HuH-7.5 (cell line): ENCODE results near the gene TBCB.
"Not testable (repeated sequence)": the region's sequence is repeated elsewhere in the genome, so short reads cannot be mapped to it uniquely, and the experiment has no call there.

Experiments used
- DNase-seq: peaks from one replicate; pipeline ENCODE4 v3.0.0; 2011; ENCODE audit warnings: low spot score

Gene TBCB

GRCh38 chr19:36101550-36102327 is 13.5 kb upstream of the TBCB start:
- DNase-seq = no peak

- no peak for DNase-seq
Measured at GRCh38 chr19:36103040-36103626, 12.1 kb upstream of the TBCB start.

GRCh38 chr19:36103842-36104552 is 11.3 kb upstream of the TBCB start:
- DNase-seq = no peak

DNA sequence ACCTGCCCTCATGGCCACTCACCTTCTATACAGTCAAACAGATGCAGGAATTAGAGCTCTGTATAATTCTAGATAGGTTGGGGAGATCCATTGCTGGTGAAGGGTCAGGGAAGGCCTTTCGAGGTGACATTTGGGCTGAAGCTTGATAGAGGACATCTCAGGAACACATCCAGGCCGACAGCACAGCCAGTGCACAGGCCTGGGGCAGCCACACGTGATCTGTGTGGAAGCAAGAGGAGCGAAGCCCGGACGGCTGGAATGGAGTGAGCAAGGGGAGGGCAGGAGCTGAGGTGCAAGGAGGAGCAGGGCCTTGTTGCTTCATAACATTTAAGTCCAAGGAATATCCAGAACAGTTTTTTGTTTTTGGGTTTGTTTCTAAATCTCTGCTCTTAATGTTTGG is 8.8 kb upstream of the TBCB start:
- no peak for DNase-seq

DNA sequence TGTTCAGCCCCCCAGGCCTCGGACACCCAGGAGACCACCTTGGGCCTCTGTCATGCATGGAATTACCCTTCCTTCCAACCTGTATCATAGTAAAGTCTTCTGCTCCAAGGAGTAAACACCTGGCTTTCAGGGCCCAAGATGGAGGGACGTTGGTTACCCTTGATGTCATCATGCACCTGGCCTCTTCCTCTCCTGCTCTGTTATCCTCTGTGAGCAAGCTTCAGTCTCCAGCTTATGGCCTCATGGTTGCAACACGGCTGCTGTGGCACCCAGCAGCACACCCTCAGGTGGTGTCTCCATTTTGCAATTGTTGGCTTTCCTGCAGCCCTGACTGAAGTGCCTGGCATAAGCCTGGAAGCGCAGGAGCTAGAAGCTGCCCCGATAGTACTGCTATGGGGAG is 8.3 kb upstream of the TBCB start:
- DNase-seq = no peak

DNA sequence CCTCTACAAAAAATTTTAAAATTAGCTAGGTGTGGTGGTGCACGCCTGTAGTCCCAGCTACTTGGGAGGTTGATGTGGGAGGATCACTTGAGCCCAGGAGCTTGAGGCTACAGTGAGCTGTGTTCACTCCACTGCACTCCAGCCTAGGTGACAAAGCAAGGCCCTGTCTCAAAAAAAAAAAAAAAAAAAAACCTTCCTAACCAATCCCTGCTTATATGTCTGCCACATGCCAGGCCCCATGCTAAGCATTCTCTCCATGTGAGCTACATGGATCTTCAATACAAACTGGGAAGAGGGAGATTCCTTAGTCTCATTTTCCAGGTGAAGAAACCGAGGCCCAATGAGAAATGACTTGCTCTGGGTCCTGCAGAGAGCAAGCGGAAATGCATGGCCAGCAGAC is 6.6 kb upstream of the TBCB start:
- no peak for DNase-seq

DNA sequence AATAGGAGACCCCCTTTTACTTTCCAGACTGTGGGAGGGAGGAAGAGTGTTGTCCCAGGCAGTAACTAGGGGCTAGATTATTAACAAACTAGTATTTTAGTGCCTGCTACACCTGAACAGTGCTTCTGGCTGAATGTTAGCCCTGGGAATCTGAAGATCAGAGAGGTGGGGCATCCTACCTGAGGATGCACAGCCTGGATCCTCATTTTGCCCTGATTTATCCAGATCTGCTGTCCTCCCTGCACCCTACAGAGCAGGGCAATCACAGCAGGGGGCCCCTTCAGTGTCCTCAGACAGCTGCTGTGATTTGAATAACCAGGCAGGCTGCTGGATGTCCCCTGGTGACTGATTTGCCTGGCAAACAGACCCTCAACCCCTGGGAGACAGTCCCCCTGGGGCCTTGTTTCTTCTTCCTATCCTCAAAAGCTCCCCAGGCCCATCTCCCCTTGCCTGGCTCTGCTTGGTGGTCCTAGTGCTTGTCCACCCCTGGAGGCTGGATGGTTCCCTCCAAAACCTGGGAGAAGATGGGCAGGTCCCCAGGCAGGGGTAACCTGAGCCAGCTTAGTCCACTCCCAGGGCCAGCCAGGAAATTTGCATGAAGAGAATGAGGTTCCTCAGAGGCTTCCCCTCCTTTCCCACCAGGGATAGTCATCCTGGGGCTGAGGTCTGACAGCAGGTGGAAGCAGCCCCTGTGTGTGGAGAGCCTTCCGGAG is 4.6 kb upstream of the TBCB start, which contains the start of gene OVOL3:
Gene OVOL3 (plus strand): TSS at position 657 of the 713 bp plus-strand sequence. CDS start 60 bp downstream, outside the sequence.
- DNase-seq = no peak

DNA sequence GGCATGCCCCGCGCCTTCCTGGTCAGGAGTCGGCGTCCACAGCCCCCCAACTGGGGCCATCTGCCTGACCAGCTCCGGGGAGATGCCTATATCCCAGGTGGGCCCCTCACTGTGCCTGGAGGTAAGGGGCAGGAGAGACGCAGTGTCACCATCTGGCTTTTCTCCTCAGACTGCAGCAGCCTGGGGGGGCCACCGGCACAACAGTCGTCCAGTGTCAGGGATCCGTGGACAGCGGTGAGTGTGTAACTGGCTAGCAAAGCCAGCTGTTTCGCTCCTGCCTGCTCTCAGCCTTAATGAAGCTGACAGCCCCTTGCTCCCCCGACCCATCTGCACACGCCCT is 4.1 kb upstream of the TBCB start:
- no peak for DNase-seq

DNA sequence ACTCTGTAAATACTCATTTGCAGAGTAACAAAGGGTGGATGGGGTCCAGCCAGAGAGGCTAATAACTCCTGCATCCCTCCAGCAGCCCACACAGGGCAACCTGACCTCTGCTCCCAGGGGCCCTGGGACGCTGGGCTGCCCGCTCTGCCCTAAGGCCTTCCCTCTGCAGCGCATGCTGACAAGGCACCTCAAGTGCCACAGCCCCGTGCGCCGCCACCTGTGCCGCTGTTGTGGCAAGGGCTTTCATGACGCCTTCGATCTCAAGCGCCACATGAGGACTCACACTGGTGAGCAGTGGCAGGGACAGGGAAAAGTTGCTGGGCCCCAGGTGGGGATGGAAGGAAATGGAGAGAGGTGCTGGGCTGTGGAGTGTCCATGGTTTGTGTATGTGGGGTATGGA is 2.6 kb upstream of the TBCB start:
- no peak for DNase-seq

GRCh38 chr19:36113425-36113824 is 1.8 kb upstream of the TBCB start:
- DNase-seq = no peak

GRCh38 chr19:36113894-36114720 is 1.2 kb upstream of the TBCB start:
- DNase-seq = no peak

GRCh38 chr19:36114721-36115452 is 381 bp upstream of the TBCB start, which contains the start of gene POLR2I:
Gene POLR2I, minus strand, starts transcription at chr19:36114875. Its CDS starts 19 bp downstream, at chr19:36114856.
- peak; percentile 99 for DNase-seq

GRCh38 chr19:36116344-36116637 is 1.0 kb downstream of the TBCB start:
- DNase-seq = no peak

DNA sequence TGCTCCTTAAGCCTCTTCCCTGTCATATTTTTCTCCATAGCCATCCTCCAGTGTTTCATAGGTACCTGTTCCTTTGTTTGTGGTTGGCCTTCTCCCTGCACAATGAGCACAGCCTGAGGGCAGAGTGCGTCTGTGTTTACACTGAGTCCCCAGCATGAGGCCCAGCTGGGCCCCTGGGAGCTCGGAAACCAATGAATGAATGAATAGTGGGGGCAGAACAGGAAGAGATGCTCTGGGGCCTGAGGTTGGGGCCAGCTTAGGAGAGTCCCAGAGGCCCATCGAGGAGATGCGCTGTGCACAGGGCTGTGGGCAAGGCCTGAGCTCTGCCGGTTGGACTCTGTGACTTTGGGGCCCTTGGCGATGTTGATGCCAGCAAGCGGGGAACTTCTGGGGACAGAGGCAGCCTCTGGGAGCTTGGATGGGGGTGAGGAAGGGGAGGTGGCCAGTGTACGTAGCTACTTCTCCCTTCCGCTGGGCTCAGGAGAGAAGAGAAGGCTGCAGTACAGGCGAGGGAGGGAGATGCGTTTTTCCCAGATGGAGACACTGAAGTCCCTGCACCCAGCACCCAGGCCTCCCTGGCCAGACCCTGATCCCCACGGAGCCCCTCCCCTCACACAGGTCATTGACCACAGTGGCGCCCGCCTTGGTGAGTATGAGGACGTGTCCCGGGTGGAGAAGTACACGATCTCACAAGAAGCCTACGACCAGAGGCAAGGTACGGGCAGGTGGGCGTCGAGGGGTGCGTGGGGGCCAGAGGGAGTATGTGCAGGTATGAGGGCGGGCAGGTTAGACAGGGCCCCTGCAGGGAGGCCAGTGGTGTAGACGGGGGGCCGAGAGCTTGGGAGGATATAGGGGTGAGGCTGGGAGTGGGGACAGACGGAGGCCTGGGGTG is 5.1 kb downstream of the TBCB start:
- peak; percentile 46 for DNase-seq

GRCh38 chr19:36120984-36121358 is 5.7 kb downstream of the TBCB start:
- no peak for DNase-seq

GRCh38 chr19:36121486-36122124 is 6.3 kb downstream of the TBCB start:
- DNase-seq = no peak

DNA sequence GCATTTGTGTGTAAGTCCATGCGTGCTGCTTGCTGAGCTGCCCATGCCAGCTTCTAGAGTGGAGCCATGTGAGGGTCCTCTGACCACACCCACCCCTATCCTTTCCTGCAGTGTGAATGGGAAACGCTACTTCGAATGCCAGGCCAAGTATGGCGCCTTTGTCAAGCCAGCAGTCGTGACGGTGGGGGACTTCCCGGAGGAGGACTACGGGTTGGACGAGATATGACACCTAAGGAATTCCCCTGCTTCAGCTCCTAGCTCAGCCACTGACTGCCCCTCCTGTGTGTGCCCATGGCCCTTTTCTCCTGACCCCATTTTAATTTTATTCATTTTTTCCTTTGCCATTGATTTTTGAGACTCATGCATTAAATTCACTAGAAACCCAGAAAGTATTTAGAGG is 10.3 kb downstream of the TBCB start:
- DNase-seq = no peak

GRCh38 chr19:36128392-36128736 is 13.1 kb downstream of the TBCB start:
- no peak for DNase-seq

DNA sequence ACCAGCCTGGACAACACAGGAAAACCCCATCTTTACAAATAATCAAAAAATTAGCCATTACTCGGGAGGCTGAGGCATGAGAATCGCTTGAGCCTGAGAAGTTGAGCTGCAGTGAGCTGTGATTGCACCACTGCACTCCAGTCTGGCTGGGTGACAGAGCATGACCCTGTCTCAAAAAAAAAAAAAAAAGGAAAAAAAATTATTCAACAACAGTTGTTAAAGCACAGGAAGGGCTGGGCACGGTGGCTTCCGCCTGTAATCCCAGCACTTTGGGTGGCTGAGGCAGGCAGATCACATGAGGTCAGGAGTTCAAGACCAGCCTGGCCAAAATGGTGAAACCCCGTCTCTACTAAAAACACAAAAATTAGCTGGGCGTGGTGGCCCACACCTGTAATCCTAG is 16.0 kb downstream of the TBCB start:
- DNase-seq = not testable (repeated sequence)

DNA sequence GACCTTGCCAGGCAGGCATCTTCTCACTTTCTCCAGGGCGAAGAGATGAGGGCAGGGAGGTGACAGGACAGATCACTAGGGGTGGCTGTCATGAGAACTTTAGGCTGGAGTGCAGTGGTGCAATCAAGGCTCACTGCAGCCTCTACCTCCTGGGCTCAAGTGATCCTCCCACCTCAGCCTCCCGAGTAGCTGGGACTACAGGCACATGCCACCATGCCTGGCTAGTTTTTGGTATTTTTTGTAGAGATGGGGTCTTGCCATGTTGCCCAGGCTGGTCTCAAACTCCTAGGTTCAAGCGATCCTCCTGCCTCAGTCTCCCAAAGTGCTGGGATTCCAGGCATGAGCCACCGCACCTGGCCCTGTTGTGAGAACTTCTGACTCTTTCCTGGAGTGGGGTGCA is 19.6 kb downstream of the TBCB start:
- not testable (repeated sequence) for DNase-seq
